Astrocyte (in vitro differentiated cells and primary cell): Measurements from ENCODE around the gene MLIP. TPM values are rescaled to one million over a fixed set of nuclear protein-coding genes. Genes with fewer than 3 reads are reported as not detected.

Experiments used
- DNase-seq: peaks from one replicate; pipeline ENCODE4 v3.0.0-alpha.2; 2010; ENCODE audit warnings: low read depth
- FAIRE-seq: peaks from 2 replicates; lab custom pipeline; 2011; peaks lifted over from hg19 to GRCh38; lab: Jason Lieb, UNC
- H2AFZ ChIP-seq: 2 replicates; pipeline ENCODE4 v1.6.0; 2012; ENCODE audit warnings: low read depth, low read length, inconsistent platforms
- H3K27ac ChIP-seq: 2 replicates; pipeline ENCODE4 v1.5.1; 2011; ENCODE audit warnings: low read depth, low read length, inconsistent platforms
- H3K27me3 ChIP-seq: 2 replicates; pipeline ENCODE4 v1.6.0; 2011; ENCODE audit warnings: low read length, inconsistent platforms; ENCODE audit not compliant: insufficient read depth
- H3K36me3 ChIP-seq: 2 replicates; pipeline ENCODE4 v1.5.1; 2011; ENCODE audit warnings: low read length, inconsistent platforms; ENCODE audit not compliant: insufficient read depth
- H3K4me1 ChIP-seq: 2 replicates; pipeline ENCODE4 v1.5.1; 2011; ENCODE audit warnings: low read length, inconsistent platforms; ENCODE audit not compliant: insufficient read depth
- H3K4me2 ChIP-seq: 2 replicates; pipeline ENCODE4 v1.6.0; 2012; ENCODE audit warnings: low read length, inconsistent platforms
- H3K4me3 ChIP-seq: 2 replicates; pipeline ENCODE4 v1.5.1; 2011; ENCODE audit warnings: low read depth, mild to moderate bottlenecking, low read length, inconsistent platforms; ENCODE audit not compliant: insufficient read depth
- H3K79me2 ChIP-seq: 2 replicates; pipeline ENCODE4 v1.6.0; 2012; ENCODE audit warnings: mild to moderate bottlenecking, low read length, inconsistent platforms; ENCODE audit not compliant: insufficient read depth
- H3K9ac ChIP-seq: 2 replicates; pipeline ENCODE4 v1.6.0; 2012; ENCODE audit warnings: mild to moderate bottlenecking, low read length, inconsistent platforms
- H3K9me3 ChIP-seq: 2 replicates; pipeline ENCODE4 v1.5.1; 2012; ENCODE audit warnings: low read depth, mild to moderate bottlenecking, low read length, inconsistent platforms; ENCODE audit not compliant: insufficient read depth
- H4K20me1 ChIP-seq: 2 replicates; pipeline ENCODE4 v1.6.0; 2012; ENCODE audit warnings: low read length, inconsistent platforms; ENCODE audit not compliant: insufficient read depth
- H3K27ac Mint-ChIP-seq: one replicate; pipeline ENCODE4 v1.8.0; 2021; ENCODE audit warnings: mild to moderate bottlenecking, mixed read lengths; ENCODE audit not compliant: unreplicated experiment
- H3K27me3 Mint-ChIP-seq: one replicate; pipeline ENCODE4 v1.8.0; 2021; ENCODE audit warnings: low read depth, mixed read lengths; ENCODE audit not compliant: unreplicated experiment
- H3K36me3 Mint-ChIP-seq: one replicate; pipeline ENCODE4 v1.8.0; 2021; ENCODE audit warnings: low read depth, mixed read lengths; ENCODE audit not compliant: unreplicated experiment
- H3K4me1 Mint-ChIP-seq: one replicate; pipeline ENCODE4 v1.8.0; 2021; ENCODE audit warnings: low read depth, mixed read lengths; ENCODE audit not compliant: unreplicated experiment
- H3K4me3 Mint-ChIP-seq: one replicate; pipeline ENCODE4 v1.8.0; 2021; ENCODE audit warnings: mild to moderate bottlenecking, moderate library complexity, mixed read lengths; ENCODE audit not compliant: unreplicated experiment
- H3K9me3 Mint-ChIP-seq: one replicate; pipeline ENCODE4 v1.8.0; 2021; ENCODE audit warnings: mild to moderate bottlenecking, mixed read lengths; ENCODE audit not compliant: unreplicated experiment
- EZH2 ChIP-seq: IDR thresholded peaks from 2 replicates; pipeline ENCODE4 v1.6.1; 2012; ENCODE audit warnings: mild to moderate bottlenecking, low read length, inconsistent platforms; ENCODE audit not compliant: insufficient read depth
- total RNA-seq: library from RNA; stranded (reverse); gene quantifications from 2 replicates; pipeline ENCODE4 v1.2.1, GENCODE V29; 2021
- TF ChIP-seq, protein P1 (sequence below): IDR thresholded peaks from 2 replicates; pipeline ENCODE4 v1.5.1; 2011; ENCODE audit warnings: low read depth, mild to moderate bottlenecking, inconsistent platforms, low read length, moderate library complexity; ENCODE audit not compliant: insufficient read depth

Gene MLIP
- total RNA-seq, 1 donor from 2014 or later, result not detected

DNA sequence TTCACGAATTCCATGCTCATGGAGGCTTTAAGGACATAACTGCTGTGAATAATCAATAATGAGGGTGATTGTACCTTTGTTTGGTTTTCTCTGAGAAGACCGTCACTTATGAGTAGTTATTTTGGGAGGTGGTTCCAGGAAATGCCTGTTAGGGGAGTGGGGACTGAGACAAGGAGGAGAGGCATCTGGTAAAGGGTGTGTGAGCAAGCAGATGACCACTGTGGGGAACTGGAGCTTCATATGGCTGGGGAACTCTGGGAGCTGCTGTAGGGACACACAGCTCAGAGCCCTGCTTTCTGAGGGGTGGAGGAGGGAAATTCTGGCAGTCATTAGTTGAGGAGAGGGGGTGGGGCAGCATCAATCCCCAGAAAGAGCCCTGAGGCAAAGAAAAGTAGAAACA, 125.7 kb downstream of the MLIP start:
- no peaks in the 10 kb centered on the region for H4K20me1 ChIP-seq
- Mint-ChIP-seq H3K4me3 (no peak overlapping the region), H3K4me1 (peaks cover 4% of the 10 kb centered on the region), H3K9me3 (no peaks in the 10 kb centered on the region), H3K36me3 (no peaks in the 10 kb centered on the region), H3K27ac (no peak overlapping the region), H3K27me3 (no peaks in the 10 kb centered on the region)
- FAIRE-seq, result no peak
- H3K4me1 ChIP-seq, result no peaks in the 10 kb centered on the region
- H3K36me3 ChIP-seq, result no peaks in the 10 kb centered on the region
- no peak overlapping the region for H3K4me3 ChIP-seq
- H3K4me2 ChIP-seq, result no peak overlapping the region
- H3K9ac ChIP-seq, result no peak overlapping the region
- H2AFZ ChIP-seq, result no peak overlapping the region
- H3K27me3 ChIP-seq, result no peaks in the 10 kb centered on the region
- no peak for DNase-seq
- H3K9me3 ChIP-seq, result no peaks in the 10 kb centered on the region
- no peaks in the 10 kb centered on the region for H3K79me2 ChIP-seq
- no peak overlapping the region for H3K27ac ChIP-seq
- TF ChIP-seq, protein P1, sequence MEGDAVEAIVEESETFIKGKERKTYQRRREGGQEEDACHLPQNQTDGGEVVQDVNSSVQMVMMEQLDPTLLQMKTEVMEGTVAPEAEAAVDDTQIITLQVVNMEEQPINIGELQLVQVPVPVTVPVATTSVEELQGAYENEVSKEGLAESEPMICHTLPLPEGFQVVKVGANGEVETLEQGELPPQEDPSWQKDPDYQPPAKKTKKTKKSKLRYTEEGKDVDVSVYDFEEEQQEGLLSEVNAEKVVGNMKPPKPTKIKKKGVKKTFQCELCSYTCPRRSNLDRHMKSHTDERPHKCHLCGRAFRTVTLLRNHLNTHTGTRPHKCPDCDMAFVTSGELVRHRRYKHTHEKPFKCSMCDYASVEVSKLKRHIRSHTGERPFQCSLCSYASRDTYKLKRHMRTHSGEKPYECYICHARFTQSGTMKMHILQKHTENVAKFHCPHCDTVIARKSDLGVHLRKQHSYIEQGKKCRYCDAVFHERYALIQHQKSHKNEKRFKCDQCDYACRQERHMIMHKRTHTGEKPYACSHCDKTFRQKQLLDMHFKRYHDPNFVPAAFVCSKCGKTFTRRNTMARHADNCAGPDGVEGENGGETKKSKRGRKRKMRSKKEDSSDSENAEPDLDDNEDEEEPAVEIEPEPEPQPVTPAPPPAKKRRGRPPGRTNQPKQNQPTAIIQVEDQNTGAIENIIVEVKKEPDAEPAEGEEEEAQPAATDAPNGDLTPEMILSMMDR, result no peak
- TF ChIP-seq EZH2, result no peak

DNA sequence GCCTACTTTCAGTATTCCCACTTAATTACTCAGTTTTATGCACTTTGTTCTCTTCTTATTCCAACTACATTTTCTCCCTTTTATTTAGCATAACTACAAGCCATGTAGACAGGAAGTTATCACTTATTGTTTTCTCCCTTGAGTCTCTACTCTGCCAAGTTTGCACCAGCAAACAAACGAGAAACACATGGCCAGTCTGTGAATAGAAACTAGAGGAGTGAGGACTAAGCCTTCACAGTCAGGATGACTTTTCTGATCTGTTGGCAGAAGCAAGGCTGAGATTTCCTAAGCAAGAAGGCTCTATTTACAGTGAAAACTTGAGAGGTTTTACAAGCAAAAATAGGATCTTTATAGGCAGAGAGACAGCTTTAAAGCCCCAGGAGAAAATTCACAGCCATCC, 127.2 kb downstream of the MLIP start:
- H3K27ac ChIP-seq, result no peak overlapping the region

DNA sequence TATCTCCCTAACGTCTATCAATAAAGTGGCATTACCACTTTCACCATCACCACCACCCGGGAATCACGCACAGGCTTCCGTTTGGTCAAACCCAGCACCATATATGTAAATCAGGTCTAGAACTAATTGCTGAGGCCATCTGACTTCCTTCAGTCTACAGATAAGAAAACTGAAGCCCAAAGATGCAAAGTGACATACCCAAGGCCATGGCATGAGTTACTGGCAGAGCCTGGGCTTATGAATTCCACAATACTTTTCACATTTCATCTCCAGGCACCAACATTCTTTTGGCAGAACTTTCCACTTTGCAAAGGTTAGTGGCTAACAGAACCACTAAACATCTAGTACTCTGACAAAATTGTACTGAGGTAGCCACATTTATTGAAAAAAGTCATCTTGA, 132.5 kb downstream of the MLIP start:
- Mint-ChIP-seq H3K27me3 (no peaks in the 10 kb centered on the region), H3K4me1 (no peaks in the 10 kb centered on the region), H3K9me3 (no peaks in the 10 kb centered on the region), H3K36me3 (no peaks in the 10 kb centered on the region), H3K27ac (no peak overlapping the region), H3K4me3 (no peak overlapping the region)
- DNase-seq (no peak), FAIRE-seq (no peak)
- no peaks in the 10 kb centered on the region for H3K79me2 ChIP-seq
- no peak overlapping the region for H3K4me3 ChIP-seq
- H3K27ac ChIP-seq, result no peak overlapping the region
- H3K9ac ChIP-seq, result no peak overlapping the region
- no peaks in the 10 kb centered on the region for H3K36me3 ChIP-seq
- H4K20me1 ChIP-seq, result no peaks in the 10 kb centered on the region
- H3K9me3 ChIP-seq, result no peaks in the 10 kb centered on the region
- H2AFZ ChIP-seq, result no peak overlapping the region
- H3K4me1 ChIP-seq, result no peaks in the 10 kb centered on the region
- no peaks in the 10 kb centered on the region for H3K27me3 ChIP-seq
- TF ChIP-seq, protein P1, result no peak
- TF ChIP-seq EZH2, result no peak
- H3K4me2 ChIP-seq, result no peak overlapping the region

More for the DNA sequence above, 127.2 kb downstream of the MLIP start:
- TF ChIP-seq, protein P1, result no peak
- TF ChIP-seq EZH2, result no peak
- H3K9me3 Mint-ChIP-seq, result no peaks in the 10 kb centered on the region
- peaks cover 4% of the 10 kb centered on the region for H3K4me1 Mint-ChIP-seq
- H2AFZ ChIP-seq, result peak overlapping the region; percentile 49
- H3K79me2 ChIP-seq, result no peaks in the 10 kb centered on the region
- peak; percentile 37 for FAIRE-seq
- H4K20me1 ChIP-seq, result no peaks in the 10 kb centered on the region
- H3K4me2 ChIP-seq, result no peak overlapping the region
- H3K36me3 Mint-ChIP-seq, result no peaks in the 10 kb centered on the region
- H3K9ac ChIP-seq, result no peak overlapping the region
- H3K9me3 ChIP-seq, result no peaks in the 10 kb centered on the region
- no peaks in the 10 kb centered on the region for H3K36me3 ChIP-seq
- H3K4me3 ChIP-seq, result no peak overlapping the region
- DNase-seq, result peak; percentile 26
- H3K27me3 Mint-ChIP-seq, result no peaks in the 10 kb centered on the region
- no peaks in the 10 kb centered on the region for H3K27me3 ChIP-seq
- H3K4me1 ChIP-seq, result no peaks in the 10 kb centered on the region
- H3K4me3 Mint-ChIP-seq, result no peak overlapping the region
- no peak overlapping the region for H3K27ac Mint-ChIP-seq
